ENCODE results near the gene LCLAT1.
A peak's percentile ranks its signal among the peaks of the same experiment; 100 is the strongest.

Gene LCLAT1

DNA sequence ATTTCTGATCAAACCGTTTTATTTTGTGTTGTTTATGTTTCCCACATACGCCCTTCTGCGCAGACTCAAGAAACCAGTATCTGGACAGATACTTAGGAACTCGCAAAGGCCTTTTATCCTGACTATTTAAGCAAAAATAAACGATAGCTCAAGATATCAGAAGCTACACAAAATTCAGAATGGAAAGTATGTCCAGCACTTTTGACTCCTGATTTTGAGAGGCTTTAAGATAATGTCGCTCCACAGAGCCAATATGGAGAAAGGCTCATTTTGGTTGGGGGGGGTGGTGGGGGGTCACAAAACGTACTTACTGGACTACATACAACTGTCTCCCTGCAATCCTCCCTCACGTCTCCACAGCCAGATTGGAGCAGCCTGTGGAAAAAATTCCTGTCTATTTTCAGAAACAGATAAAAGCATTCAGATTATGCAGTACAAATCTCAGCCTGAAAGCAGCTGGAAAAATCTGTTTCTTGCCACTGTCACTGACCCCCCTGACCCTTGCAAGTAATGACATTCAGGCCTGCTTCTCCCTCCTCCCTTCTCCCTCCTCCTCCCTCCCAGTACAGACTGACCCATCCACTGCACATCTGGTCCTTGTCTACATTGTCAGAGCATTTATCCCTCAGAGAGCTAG lies 34.9 kb upstream of the LCLAT1 start:
- H3K4me1 Mint-ChIP-seq: peaks cover 19% of the 10 kb centered on the region
- ATAC-seq (replicated peaks; ENCODE audit: extremely low read depth, poor library complexity, severe bottlenecking) (no peak), DNase-seq (ENCODE audit: low spot score in 2 of 2) (no peak)
- H3K4me3 Mint-ChIP-seq: no peak overlapping the region
- no peaks in the 10 kb centered on the region for H3K27me3 Mint-ChIP-seq
- no peak overlapping the region for H3K27ac Mint-ChIP-seq (ENCODE audit: low read depth)
- H3K36me3 Mint-ChIP-seq (ENCODE audit: insufficient read depth): no peaks in the 10 kb centered on the region
- no peaks in the 10 kb centered on the region for H3K9me3 Mint-ChIP-seq

- H3K36me3 Mint-ChIP-seq (ENCODE audit: insufficient read depth): no peaks in the 10 kb centered on the region
- ATAC-seq (replicated peaks; ENCODE audit: extremely low read depth, poor library complexity, severe bottlenecking) (no peak), DNase-seq (ENCODE audit: low spot score in 2 of 2) (no peak)
- peaks cover 17% of the 10 kb centered on the region for H3K4me1 Mint-ChIP-seq
- H3K4me3 Mint-ChIP-seq: no peak overlapping the region
- H3K27ac Mint-ChIP-seq (ENCODE audit: low read depth): no peak overlapping the region
- no peaks in the 10 kb centered on the region for H3K27me3 Mint-ChIP-seq
- no peaks in the 10 kb centered on the region for H3K9me3 Mint-ChIP-seq
Observed at GRCh38 chr2:30412684-30413570, 34.1 kb upstream of the LCLAT1 start.

- DNase-seq (ENCODE audit: low spot score in 2 of 2): no peak
- no peak overlapping the region for H3K27ac Mint-ChIP-seq (ENCODE audit: low read depth)
- no peak for ATAC-seq (replicated peaks; ENCODE audit: extremely low read depth, poor library complexity, severe bottlenecking)
- no peak overlapping the region for H3K4me3 Mint-ChIP-seq
- H3K9me3 Mint-ChIP-seq: no peaks in the 10 kb centered on the region
- H3K4me1 Mint-ChIP-seq: peaks cover 5% of the 10 kb centered on the region
- H3K36me3 Mint-ChIP-seq (ENCODE audit: insufficient read depth): no peaks in the 10 kb centered on the region
- no peaks in the 10 kb centered on the region for H3K27me3 Mint-ChIP-seq
Observed at GRCh38 chr2:30414961-30415360, 32.1 kb upstream of the LCLAT1 start.

GRCh38 chr2:30417253-30417652 lies 29.8 kb upstream of the LCLAT1 start:
- ATAC-seq (replicated peaks; ENCODE audit: extremely low read depth, poor library complexity, severe bottlenecking) (no peak), DNase-seq (ENCODE audit: low spot score in 2 of 2) (no peak)
- Mint-ChIP-seq H3K27me3 (no peaks in the 10 kb centered on the region), H3K4me1 (peaks cover 16% of the 10 kb centered on the region), H3K4me3 (no peak overlapping the region), H3K9me3 (no peaks in the 10 kb centered on the region), H3K27ac (ENCODE audit: low read depth) (no peak overlapping the region), H3K36me3 (ENCODE audit: insufficient read depth) (no peaks in the 10 kb centered on the region)

- H3K36me3 Mint-ChIP-seq (ENCODE audit: insufficient read depth): peaks cover 3% of the 10 kb centered on the region
- ATAC-seq (replicated peaks; ENCODE audit: extremely low read depth, poor library complexity, severe bottlenecking) (no peak), DNase-seq (ENCODE audit: low spot score in 2 of 2) (no peak)
- H3K9me3 Mint-ChIP-seq: no peaks in the 10 kb centered on the region
- no peaks in the 10 kb centered on the region for H3K27me3 Mint-ChIP-seq
- peaks cover 23% of the 10 kb centered on the region for H3K4me1 Mint-ChIP-seq
- peak overlapping the region; percentile 61 for H3K27ac Mint-ChIP-seq (ENCODE audit: low read depth)
- peak overlapping the region; percentile 46 for H3K4me3 Mint-ChIP-seq
Observed at GRCh38 chr2:30421026-30421603, 25.9 kb upstream of the LCLAT1 start.

GRCh38 chr2:30421604-30422443 lies 25.2 kb upstream of the LCLAT1 start:
- DNase-seq (ENCODE audit: low spot score in 2 of 2): no peak
- H3K4me3 Mint-ChIP-seq: peak overlapping the region; percentile 46
- H3K9me3 Mint-ChIP-seq: no peaks in the 10 kb centered on the region
- peaks cover 23% of the 10 kb centered on the region for H3K4me1 Mint-ChIP-seq
- H3K27me3 Mint-ChIP-seq: no peaks in the 10 kb centered on the region
- peak; percentile 5 for ATAC-seq (replicated peaks; ENCODE audit: extremely low read depth, poor library complexity, severe bottlenecking)
- H3K36me3 Mint-ChIP-seq (ENCODE audit: insufficient read depth): peaks cover 3% of the 10 kb centered on the region
- H3K27ac Mint-ChIP-seq (ENCODE audit: low read depth): peak overlapping the region; percentile 61

DNA sequence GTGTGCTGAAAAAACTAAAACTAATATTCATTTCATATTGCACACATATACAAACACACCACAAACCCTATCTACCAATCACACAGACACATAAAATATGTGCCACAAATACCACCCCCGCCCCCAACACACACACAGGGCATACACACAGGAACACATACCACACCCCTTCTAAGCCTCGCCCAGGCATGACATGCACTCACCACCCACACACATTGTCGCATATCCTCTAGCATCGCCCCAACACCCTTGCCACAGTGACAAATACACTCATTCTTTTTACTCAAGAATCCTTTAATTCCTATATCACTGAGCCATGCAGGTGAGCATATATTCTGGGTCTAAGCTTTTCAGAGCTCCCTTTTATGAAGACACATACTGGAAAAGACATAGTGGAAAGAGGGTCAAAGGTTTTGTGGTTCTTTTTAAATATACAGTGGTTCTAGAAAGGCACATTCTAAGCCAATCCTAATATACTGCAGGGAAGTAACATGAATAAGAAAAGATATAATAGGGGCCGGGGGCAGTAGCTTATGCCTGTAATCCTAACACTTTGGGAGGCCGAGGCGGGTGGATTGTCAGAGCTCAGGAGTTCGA lies 24.5 kb upstream of the LCLAT1 start:
- Mint-ChIP-seq H3K27ac (ENCODE audit: low read depth) (peak overlapping the region; percentile 61), H3K9me3 (no peaks in the 10 kb centered on the region), H3K36me3 (ENCODE audit: insufficient read depth) (peaks cover 3% of the 10 kb centered on the region), H3K27me3 (no peaks in the 10 kb centered on the region), H3K4me3 (peak overlapping the region; percentile 8), H3K4me1 (peaks cover 23% of the 10 kb centered on the region)
- DNase-seq (ENCODE audit: low spot score in 2 of 2): peak; percentile 34 to 73
- ATAC-seq (replicated peaks; ENCODE audit: extremely low read depth, poor library complexity, severe bottlenecking): peak; percentile 100

DNA sequence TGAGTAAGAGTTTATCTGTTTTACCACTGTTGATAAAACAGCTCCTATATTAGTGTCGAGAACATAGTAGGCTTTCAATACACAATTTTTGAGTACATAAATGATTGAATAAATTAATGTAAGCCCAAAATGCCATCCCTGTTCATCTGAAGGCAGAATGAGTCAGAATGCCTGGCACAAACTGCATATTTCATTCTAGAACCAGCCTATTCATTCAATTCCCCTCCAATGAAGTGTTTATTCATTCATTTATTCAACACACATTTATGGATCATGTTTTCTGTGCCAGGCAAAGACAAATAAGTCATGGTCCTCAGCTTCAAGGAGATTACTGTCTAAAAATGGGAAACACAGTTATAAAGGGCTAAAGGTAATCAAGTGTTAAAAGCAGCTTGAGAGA lies 22.8 kb upstream of the LCLAT1 start:
- DNase-seq (ENCODE audit: low spot score in 2 of 2) (no peak), ATAC-seq (replicated peaks; ENCODE audit: extremely low read depth, poor library complexity, severe bottlenecking) (no peak)
- no peaks in the 10 kb centered on the region for H3K27me3 Mint-ChIP-seq
- H3K4me1 Mint-ChIP-seq: peaks cover 23% of the 10 kb centered on the region
- H3K4me3 Mint-ChIP-seq: no peak overlapping the region
- peaks cover 3% of the 10 kb centered on the region for H3K36me3 Mint-ChIP-seq (ENCODE audit: insufficient read depth)
- peak overlapping the region; percentile 30 for H3K27ac Mint-ChIP-seq (ENCODE audit: low read depth)
- no peaks in the 10 kb centered on the region for H3K9me3 Mint-ChIP-seq

DNA sequence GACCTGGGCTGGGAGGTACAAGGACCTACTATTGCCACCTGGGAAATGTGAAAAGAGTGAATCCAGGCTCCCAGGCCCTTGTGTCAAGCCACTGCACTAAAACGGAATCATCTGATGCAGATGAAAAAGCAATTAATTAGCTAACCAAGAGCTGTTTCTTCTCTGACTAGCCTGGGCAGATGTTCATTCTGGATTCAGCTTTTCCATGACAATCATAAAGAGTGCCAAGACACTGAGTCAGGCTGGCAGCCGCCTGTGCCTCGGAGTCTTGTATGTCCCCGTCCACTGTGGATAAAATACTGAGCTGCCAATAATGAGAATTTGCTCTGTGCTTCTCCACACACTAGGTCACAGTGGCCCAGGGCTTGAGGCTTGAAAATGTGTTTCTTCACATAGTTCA lies 21.7 kb upstream of the LCLAT1 start:
- DNase-seq (ENCODE audit: low spot score in 2 of 2) (no peak), ATAC-seq (replicated peaks; ENCODE audit: extremely low read depth, poor library complexity, severe bottlenecking) (no peak)
- Mint-ChIP-seq H3K4me1 (peaks cover 23% of the 10 kb centered on the region), H3K9me3 (no peaks in the 10 kb centered on the region), H3K4me3 (no peak overlapping the region), H3K27ac (ENCODE audit: low read depth) (no peak overlapping the region), H3K27me3 (no peaks in the 10 kb centered on the region), H3K36me3 (ENCODE audit: insufficient read depth) (peaks cover 3% of the 10 kb centered on the region)

DNA sequence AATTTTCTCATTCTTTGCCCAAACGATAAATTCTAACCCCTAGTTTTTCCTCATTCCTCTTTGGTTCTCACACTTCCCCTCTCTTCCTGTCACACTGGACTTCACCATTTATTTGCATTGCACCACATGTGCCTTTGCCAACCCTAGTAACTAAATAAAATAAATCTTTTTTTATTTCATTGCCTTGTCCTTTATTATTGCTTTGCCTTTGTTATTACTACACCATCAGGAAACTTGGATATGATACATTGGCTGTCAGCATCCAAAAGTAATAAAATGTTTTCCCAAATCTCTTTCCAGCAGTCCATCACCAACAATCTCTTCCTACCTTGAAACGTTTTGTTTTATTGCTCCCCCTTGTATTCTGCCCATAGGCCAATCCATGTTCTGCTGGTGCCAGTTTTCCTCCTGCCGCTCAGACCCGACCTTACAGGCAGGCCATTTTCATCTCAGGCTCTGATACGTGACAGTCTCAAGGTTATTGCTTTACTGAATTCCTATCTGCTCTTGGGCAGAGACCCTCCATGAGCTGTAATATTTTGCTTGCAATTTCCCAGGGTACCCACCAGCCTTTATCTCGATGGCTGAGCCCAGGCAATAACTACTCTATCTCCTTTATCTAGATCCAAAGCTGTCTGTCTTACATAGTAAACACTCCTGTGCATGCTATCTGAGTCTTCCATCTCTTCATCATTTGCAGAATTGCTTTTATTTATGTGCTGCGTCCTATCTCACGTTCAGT lies 19.3 kb upstream of the LCLAT1 start:
- Mint-ChIP-seq H3K9me3 (no peaks in the 10 kb centered on the region), H3K4me1 (peaks cover 1% of the 10 kb centered on the region), H3K36me3 (ENCODE audit: insufficient read depth) (no peaks in the 10 kb centered on the region), H3K4me3 (no peak overlapping the region), H3K27ac (ENCODE audit: low read depth) (no peak overlapping the region), H3K27me3 (no peaks in the 10 kb centered on the region)
- DNase-seq (ENCODE audit: low spot score in 2 of 2) (no peak), ATAC-seq (replicated peaks; ENCODE audit: extremely low read depth, poor library complexity, severe bottlenecking) (no peak)

- Mint-ChIP-seq H3K9me3 (no peaks in the 10 kb centered on the region), H3K27ac (ENCODE audit: low read depth) (no peak overlapping the region), H3K4me1 (no peaks in the 10 kb centered on the region), H3K36me3 (ENCODE audit: insufficient read depth) (no peaks in the 10 kb centered on the region), H3K4me3 (no peak overlapping the region), H3K27me3 (no peaks in the 10 kb centered on the region)
- DNase-seq (ENCODE audit: low spot score in 2 of 2): no peak
- ATAC-seq (replicated peaks; ENCODE audit: extremely low read depth, poor library complexity, severe bottlenecking): no peak
Observed at GRCh38 chr2:30428348-30428662, 18.7 kb upstream of the LCLAT1 start.
